Endothelial cell of umbilical vein (primary cell): ENCODE results near the gene SLTM. TPM values are rescaled to one million over a fixed set of nuclear protein-coding genes. Genes with fewer than 3 reads are reported as not detected.

Experiments
- BruUV-seq: library from RNA; stranded (reverse); fragments of 400-500 nt; replicated peaks from 2 replicates; lab custom pipeline; 2021; lab: Mats Ljungman, UMichigan
- CTCF ChIA-PET: fragments of 300-600, 350-600 bp; sonication (Branson Sonifier 250); formaldehyde crosslinking; loops from one replicate; lab custom pipeline; 2021; ENCODE audit warnings: antibody characterized with exemption, inconsistent platforms; lab: Charles Lee
- POLR2A ChIA-PET: fragments of 300-600, 350-600 bp; sonication (Branson Sonifier 250); formaldehyde crosslinking; loops from one replicate; lab custom pipeline; 2021; ENCODE audit warnings: antibody characterized with exemption, inconsistent platforms; lab: Charles Lee
- DNase-seq: peaks from one replicate; pipeline ENCODE4 v3.0.0-alpha.2; 2011; ENCODE audit warnings: low read depth, low spot score
- FAIRE-seq: peaks from 2 replicates; lab custom pipeline; 2011; peaks lifted over from hg19 to GRCh38; lab: Jason Lieb, UNC
- H2AFZ ChIP-seq: 2 replicates; pipeline ENCODE4 v1.6.0; 2012; ENCODE audit warnings: low read depth, low read length, control low read depth, inconsistent platforms
- H3K27ac ChIP-seq: 2 replicates; pipeline ENCODE4 v1.5.1; 2011; ENCODE audit warnings: low read depth, mild to moderate bottlenecking, control low read depth, low read length, moderate library complexity; ENCODE audit not compliant: insufficient read depth
- H3K27me3 ChIP-seq, 2 experiments: 2 replicates each; pipeline versions ENCODE4 v1.6.0 to v1.6.1; 2011; ENCODE audit warnings: low read length in 2 of 2, mixed read lengths in 1 of 2; ENCODE audit not compliant: control insufficient read depth in 2 of 2, insufficient read depth in 2 of 2
- H3K36me3 ChIP-seq, 2 experiments: 2 replicates in 1 of 2; 3 replicates in 1 of 2; pipeline ENCODE4 v1.5.1; 2011; ENCODE audit warnings: low read length in 2 of 2, mild to moderate bottlenecking in 1 of 2, moderate library complexity in 1 of 2; ENCODE audit not compliant: control insufficient read depth in 2 of 2, insufficient read depth in 2 of 2; ENCODE audit errors: extremely low read depth in 1 of 2
- H3K4me1 ChIP-seq: 3 replicates; pipeline ENCODE4 v1.5.1; 2011; ENCODE audit warnings: mild to moderate bottlenecking, low read length; ENCODE audit not compliant: control insufficient read depth, insufficient read depth; ENCODE audit errors: extremely low read depth
- H3K4me2 ChIP-seq: 2 replicates; pipeline ENCODE4 v1.6.1; 2011; ENCODE audit warnings: low read length, control low read depth, mixed read lengths; ENCODE audit not compliant: insufficient read depth
- H3K4me3 ChIP-seq, 3 experiments: fragments of 200-600 bp in 1 of 3; sonication (generic), shearing (Covaris generic) in 1 of 3; replicated peaks in 1 of 3; 2 replicates each; pipeline ENCODE4 v1.5.1; 2011 to 2016; ENCODE audit warnings: control low read depth in 3 of 3, low read length in 3 of 3, mild to moderate bottlenecking in 2 of 3, inconsistent platforms in 1 of 3, low read depth in 1 of 3, moderate library complexity in 1 of 3; ENCODE audit not compliant: insufficient read depth in 1 of 3
- H3K79me2 ChIP-seq: 2 replicates; pipeline ENCODE4 v1.6.0; 2012; ENCODE audit warnings: low read length, inconsistent platforms; ENCODE audit not compliant: control insufficient read depth, insufficient read depth
- H3K9ac ChIP-seq: replicated peaks from 2 replicates; pipeline ENCODE3; 2011; ENCODE audit warnings: low read length, control low read depth; ENCODE audit not compliant: insufficient read depth; ENCODE audit errors: extremely low read depth
- H3K9me1 ChIP-seq: replicated peaks from 3 replicates; pipeline ENCODE4 v1.6.0; 2011; ENCODE audit warnings: mild to moderate bottlenecking, low read length; ENCODE audit not compliant: control insufficient read depth, insufficient read depth; ENCODE audit errors: extremely low read depth
- H3K9me3 ChIP-seq: replicated peaks from 2 replicates; pipeline ENCODE4 v1.5.1; 2012; ENCODE audit warnings: low read length, inconsistent platforms; ENCODE audit not compliant: control insufficient read depth, insufficient read depth
- H4K20me1 ChIP-seq: replicated peaks from 2 replicates; pipeline ENCODE3; 2011; ENCODE audit warnings: mild to moderate bottlenecking, low read length; ENCODE audit not compliant: control insufficient read depth, insufficient read depth; ENCODE audit errors: extremely low read depth
- EZH2 ChIP-seq: IDR thresholded peaks from 2 replicates; pipeline ENCODE4 v1.6.1; 2012; ENCODE audit warnings: borderline replicate concordance, low read depth, mild to moderate bottlenecking, moderate library complexity, low read length, inconsistent platforms; ENCODE audit not compliant: severe bottlenecking
- FOS ChIP-seq: IDR thresholded peaks from 2 replicates; pipeline ENCODE4 v1.6.1; 2011; ENCODE audit warnings: mild to moderate bottlenecking, low read length, moderate library complexity, borderline replicate concordance; ENCODE audit not compliant: insufficient read depth
- GATA2 ChIP-seq: IDR thresholded peaks from 2 replicates; pipeline ENCODE4 v1.7.0; 2011; ENCODE audit warnings: low read depth, mild to moderate bottlenecking, moderate library complexity, mixed read lengths, low read length; ENCODE audit not compliant: insufficient read length, insufficient read depth
- JUN ChIP-seq: IDR thresholded peaks from 2 replicates; pipeline ENCODE4 v1.6.1; 2011; ENCODE audit warnings: borderline replicate concordance, low read depth; ENCODE audit not compliant: insufficient read length, insufficient read depth
- MYC ChIP-seq: IDR thresholded peaks from one replicate; pipeline ENCODE4 v1.6.1; 2011; ENCODE audit warnings: mild to moderate bottlenecking, low read depth, low read length
- POLR2A ChIP-seq: IDR thresholded peaks from 2 replicates; pipeline ENCODE4 v1.6.1; 2012; ENCODE audit warnings: low read depth, mild to moderate bottlenecking, control low read depth, low read length
- POLR2AphosphoS5 ChIP-seq: IDR thresholded peaks from 2 replicates; pipeline ENCODE4 v1.6.1; 2012; ENCODE audit warnings: low read depth, mild to moderate bottlenecking, control low read depth, low read length, moderate library complexity; ENCODE audit not compliant: insufficient read depth
- dilution Hi-C: fragments of 300-500 bp; cut with MboI; formaldehyde crosslinking; loops from one replicate; pipeline ENCODE4 v1.15.0; 2019; ENCODE audit warnings: low sequenced_read_pairs; ENCODE audit not compliant: extremely low pct_ligation_motif_present
- intact Hi-C: fragments of 100-400 bp; cut with micrococcal nuclease; formaldehyde crosslinking; loops from one replicate; pipeline ENCODE4 v1.10.0; 2022
- polyA plus RNA-seq, 4 experiments: library from polyadenylated mRNA; depleted of rRNA in 3 of 4; stranded (reverse) in 3 of 4; unstranded in 1 of 4; fragments of >200 nt; gene quantifications; 2 replicates each; pipeline versions ENCODE4 v1.2.1 to v1.2.3, GENCODE V29; 2011 to 2012; ENCODE audit warnings: missing spikeins in 1 of 4
- total RNA-seq: library from RNA; stranded (reverse); gene quantifications from 2 replicates; pipeline ENCODE4 v1.2.3, GENCODE V29; 2021
- TF ChIP-seq, protein P1 (sequence below): IDR thresholded peaks from 2 replicates; pipeline ENCODE4 v1.6.1; 2011; ENCODE audit not compliant: insufficient read depth, insufficient read length
- TF ChIP-seq, protein P2 (sequence below), 2 donors: IDR thresholded peaks; 1 replicate in 1 of 2; 2 replicates in 1 of 2; pipeline ENCODE4 v1.5.1; 2011; ENCODE audit warnings: low read length in 2 of 2, mild to moderate bottlenecking in 2 of 2, moderate library complexity in 2 of 2, control low read depth in 1 of 2, inconsistent platforms in 1 of 2, low read depth in 1 of 2; ENCODE audit not compliant: insufficient read depth in 1 of 2; ENCODE audit errors: extremely low read depth in 1 of 2

Gene SLTM
- total and polyA plus RNA-seq, 2 donors (not counting 3 experiments of a cell fraction or from before 2014, with no cell fraction given): 28.1 to 93.0 TPM

DNA sequence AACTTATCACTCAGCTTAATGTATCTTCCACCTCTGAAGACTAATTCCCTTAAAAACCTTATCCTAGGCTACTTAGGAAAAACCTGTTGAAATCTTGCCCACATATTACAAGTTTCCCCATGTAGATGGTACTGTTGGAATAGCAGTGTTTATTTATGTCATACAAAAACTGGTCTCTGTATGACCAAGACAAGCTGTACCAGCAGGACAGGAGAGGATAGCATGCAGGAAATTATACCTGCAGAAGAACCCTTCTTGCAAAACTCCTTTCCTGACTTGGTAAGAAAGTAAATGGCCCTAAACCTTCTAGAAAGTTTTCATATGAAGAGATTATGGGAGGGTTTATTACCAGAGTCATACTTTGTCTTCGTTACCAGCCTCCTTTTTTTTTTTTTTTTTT is 28.7 kb upstream of the SLTM start:
- Histone ChIP-seq H3K4me2 (no peak overlapping the region), H2AFZ (no peak overlapping the region), H3K9ac (no peak overlapping the region), H3K27ac (no peak overlapping the region), H3K79me2 (no peaks in the 10 kb centered on the region), H3K9me3 (no peaks in the 10 kb centered on the region), H3K4me3 (no peak overlapping the region), H3K9me1 (no peaks in the 10 kb centered on the region), H3K27me3 (peaks cover 0 to 2% of the 10 kb centered on the region in 2 experiments), H4K20me1 (no peaks in the 10 kb centered on the region), H3K4me1 (no peaks in the 10 kb centered on the region), H3K36me3 (no peaks in the 10 kb centered on the region)
- dilution Hi-C loops (no loop called here), intact Hi-C loops (no loop called here)
- no peak for FAIRE-seq
- no TSS peak for BruUV-seq
- no peak for TF ChIP-seq FOS
- no peak for TF ChIP-seq MYC
- TF ChIP-seq GATA2: no peak
- TF ChIP-seq, protein P1, sequence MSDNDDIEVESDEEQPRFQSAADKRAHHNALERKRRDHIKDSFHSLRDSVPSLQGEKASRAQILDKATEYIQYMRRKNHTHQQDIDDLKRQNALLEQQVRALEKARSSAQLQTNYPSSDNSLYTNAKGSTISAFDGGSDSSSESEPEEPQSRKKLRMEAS: no peak
- no peak for TF ChIP-seq JUN
- TF ChIP-seq POLR2AphosphoS5: no peak
- TF ChIP-seq POLR2A: no peak
- TF ChIP-seq EZH2: no peak
- TF ChIP-seq, protein P2, sequence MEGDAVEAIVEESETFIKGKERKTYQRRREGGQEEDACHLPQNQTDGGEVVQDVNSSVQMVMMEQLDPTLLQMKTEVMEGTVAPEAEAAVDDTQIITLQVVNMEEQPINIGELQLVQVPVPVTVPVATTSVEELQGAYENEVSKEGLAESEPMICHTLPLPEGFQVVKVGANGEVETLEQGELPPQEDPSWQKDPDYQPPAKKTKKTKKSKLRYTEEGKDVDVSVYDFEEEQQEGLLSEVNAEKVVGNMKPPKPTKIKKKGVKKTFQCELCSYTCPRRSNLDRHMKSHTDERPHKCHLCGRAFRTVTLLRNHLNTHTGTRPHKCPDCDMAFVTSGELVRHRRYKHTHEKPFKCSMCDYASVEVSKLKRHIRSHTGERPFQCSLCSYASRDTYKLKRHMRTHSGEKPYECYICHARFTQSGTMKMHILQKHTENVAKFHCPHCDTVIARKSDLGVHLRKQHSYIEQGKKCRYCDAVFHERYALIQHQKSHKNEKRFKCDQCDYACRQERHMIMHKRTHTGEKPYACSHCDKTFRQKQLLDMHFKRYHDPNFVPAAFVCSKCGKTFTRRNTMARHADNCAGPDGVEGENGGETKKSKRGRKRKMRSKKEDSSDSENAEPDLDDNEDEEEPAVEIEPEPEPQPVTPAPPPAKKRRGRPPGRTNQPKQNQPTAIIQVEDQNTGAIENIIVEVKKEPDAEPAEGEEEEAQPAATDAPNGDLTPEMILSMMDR (IDR thresholded peaks at IDR 0.05; ENCODE audit: extremely low read depth in 1 of 2, insufficient read depth in 1 of 2, low read depth in 1 of 2, low read length in 2 of 2): no peak
- CTCF ChIA-PET: interaction anchor here (0.9 kb wide), 2 partner anchors 14 to 567 kb away, joined by 3 read pairs; no protein-coding TSS in a partner anchor
- DNase-seq: no peak
- POLR2A ChIA-PET: no interaction called here
